ENCODE results near the gene GRK1. TPM values are rescaled to one million over a fixed set of nuclear protein-coding genes. Genes with fewer than 3 reads are reported as not detected.

Gene GRK1
- total RNA-seq, 1 donor from 2014 or later, result not detected

DNA sequence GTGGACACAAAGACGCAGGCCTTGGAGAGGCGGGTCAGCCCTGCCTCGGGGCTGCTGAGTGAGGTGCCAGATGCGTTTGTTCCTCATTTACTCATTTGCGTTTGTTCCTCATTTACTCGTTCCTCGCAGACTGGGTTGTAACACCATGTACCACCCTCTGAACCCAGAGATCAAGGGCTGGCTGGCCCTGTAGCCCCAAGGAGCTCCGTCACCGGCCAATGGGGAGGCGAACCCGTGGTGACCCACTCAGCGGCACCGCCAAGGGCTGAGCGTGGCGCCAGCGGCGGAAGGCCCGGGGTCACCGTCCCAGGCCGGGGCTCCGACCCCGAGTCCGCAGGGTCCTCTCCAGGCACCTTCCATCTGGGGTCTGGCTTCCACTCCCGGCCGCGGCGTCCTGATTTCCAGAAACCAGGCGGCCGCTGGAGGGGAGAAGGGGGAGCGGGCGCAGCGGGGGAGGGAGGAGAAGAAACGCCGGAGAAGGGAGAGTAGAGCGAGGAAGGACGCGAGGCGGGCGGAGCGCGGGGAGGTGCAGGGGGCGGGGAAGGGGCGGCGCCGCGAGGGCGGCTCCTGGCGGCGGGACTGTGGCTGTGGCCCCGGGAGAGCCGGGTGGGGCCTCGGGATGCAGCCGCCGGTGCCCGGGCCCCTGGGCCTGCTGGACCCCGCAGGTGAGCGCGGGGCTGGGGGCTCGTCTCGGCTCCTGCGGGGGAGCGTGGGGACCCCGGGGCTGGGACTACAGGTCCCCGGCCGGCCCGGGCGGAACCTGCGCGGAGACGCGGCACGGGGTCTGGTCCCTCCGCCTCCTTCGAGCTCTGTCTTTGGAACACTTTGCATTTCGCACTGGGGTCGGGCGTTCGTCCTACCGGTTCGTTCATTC, 91.9 kb downstream of the GRK1 start, which contains the start of gene TMEM255B:
Gene TMEM255B (plus strand): TSS at position 576 of the 874 bp plus-strand sequence. CDS start 44 bp downstream, at position 620.
- peak; percentile 90 for DNase-seq (ENCODE audit: low spot score)

DNA sequence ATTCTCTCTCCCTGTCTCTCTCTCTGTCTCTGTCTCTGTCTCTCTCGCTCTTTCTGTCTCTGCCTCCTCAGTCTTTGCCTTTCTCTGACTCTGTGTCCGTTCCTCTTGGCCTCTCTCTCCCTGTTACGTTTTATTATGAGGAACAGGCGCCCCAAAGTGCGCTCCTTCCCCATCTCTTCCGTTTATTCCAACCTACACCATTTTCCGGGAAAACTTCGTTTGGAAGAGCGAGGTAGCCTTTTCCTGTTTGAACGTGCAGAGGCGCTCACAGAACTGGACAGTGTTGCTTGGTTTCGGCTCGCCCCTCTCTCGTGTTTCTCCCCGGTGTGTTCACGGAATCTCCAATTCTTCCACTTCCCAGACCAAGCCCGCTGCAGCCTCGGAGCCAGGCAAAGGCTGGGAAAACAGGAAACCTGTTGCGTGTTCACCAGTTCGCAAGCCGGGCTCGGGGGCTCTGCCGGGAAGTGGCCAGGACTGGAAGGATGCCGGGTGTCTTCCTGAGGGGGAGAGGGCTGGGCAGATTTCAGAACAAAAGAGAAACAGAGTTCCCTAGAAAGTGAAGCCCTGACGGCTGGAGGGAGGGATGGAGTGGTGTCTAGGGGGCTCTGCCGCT, 92.6 kb downstream of the GRK1 start:
- no peak for DNase-seq (ENCODE audit: low spot score)

GRCh38 chr13:113761136-113761535, 94.1 kb downstream of the GRK1 start:
- no peak for DNase-seq (ENCODE audit: low spot score)

GRCh38 chr13:113762075-113762474, 95.1 kb downstream of the GRK1 start:
- no peak for DNase-seq (ENCODE audit: low spot score)

DNA sequence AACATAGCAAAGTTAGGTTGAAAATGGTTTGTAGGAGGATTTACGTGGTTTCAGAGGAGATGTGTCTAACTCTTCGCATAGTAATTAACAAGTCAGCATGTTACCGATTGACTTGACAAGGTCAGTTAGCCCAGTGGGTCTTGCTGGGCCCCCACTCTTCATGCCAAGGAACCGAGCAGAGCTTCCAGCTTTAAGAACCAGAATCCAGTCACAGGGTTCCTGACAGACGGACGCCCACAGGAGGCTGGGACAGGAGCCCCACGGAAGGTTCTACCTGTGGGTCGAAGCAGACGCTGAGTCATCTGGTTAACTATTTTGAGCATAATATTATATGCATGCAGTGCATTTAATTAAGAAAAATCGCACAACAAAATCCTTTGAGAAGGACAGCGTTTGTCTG, 95.5 kb downstream of the GRK1 start:
- no peak for DNase-seq (ENCODE audit: low spot score)

DNA sequence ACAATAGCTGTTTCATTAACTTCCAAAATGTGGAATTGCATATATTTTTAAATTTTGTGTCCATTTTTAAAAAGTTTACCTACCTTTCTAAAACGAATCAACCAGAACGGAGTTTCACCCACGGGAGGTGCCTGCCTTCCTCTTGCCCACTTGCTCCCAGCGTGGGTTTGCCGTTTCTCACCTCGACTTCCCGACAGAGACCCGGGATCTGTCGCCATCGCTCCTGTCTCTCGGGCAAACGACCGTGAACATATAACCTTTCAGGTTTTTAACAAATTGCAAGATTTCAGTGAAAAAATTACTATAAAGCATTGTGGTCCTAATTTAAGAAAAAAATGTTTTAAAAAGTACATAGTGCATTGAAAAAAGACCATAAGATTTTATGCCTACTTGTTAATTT, 96.2 kb downstream of the GRK1 start:
- DNase-seq (ENCODE audit: low spot score), result no peak

- DNase-seq (ENCODE audit: low spot score), result no peak
Measured at GRCh38 chr13:113763961-113764792, 97.2 kb downstream of the GRK1 start.

DNA sequence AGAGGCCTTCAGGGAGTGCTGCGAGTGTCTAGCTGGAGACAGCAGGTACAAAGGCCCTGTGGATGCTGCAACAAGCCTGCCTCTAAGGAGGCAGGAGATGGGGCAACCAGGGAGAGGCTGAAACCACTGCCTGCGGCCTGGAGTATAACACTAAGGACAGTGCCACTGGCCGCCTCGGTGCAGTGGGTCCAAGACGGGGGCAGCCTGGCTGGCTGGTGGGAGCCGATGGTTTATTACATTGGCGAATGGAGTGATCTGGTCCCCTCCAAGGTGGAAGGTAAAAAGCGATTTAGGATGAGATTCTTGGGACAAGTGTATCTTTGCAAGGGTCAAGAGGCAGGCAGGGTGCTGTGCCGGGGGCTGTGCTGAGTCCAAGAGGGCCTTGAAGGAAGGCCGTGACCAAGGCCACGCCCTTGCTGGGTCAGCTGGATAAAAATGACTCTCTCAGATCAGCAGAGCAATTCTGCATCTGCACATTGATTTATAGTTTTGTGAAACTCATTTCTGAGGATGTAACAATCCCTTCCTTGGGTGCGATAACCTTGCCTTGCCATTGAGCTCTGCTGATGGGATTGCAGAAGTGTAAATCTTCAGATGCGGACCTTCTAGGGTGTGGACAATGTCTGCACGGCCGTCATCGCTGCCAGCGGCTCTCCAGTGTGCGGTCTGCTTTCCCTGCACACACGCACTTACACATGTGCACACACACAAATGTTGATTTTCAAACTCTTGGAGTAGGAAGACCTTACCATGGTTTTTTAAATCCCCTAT, 98.0 kb downstream of the GRK1 start:
- DNase-seq (ENCODE audit: low spot score), result no peak

GRCh38 chr13:113765564-113765910, 98.5 kb downstream of the GRK1 start:
- DNase-seq (ENCODE audit: low spot score), result no peak

- no peak for DNase-seq (ENCODE audit: low spot score)
Measured at GRCh38 chr13:113766035-113766800, 99.2 kb downstream of the GRK1 start.

GRCh38 chr13:113767366-113767765, 100.3 kb downstream of the GRK1 start:
- DNase-seq (ENCODE audit: low spot score), result no peak

DNA sequence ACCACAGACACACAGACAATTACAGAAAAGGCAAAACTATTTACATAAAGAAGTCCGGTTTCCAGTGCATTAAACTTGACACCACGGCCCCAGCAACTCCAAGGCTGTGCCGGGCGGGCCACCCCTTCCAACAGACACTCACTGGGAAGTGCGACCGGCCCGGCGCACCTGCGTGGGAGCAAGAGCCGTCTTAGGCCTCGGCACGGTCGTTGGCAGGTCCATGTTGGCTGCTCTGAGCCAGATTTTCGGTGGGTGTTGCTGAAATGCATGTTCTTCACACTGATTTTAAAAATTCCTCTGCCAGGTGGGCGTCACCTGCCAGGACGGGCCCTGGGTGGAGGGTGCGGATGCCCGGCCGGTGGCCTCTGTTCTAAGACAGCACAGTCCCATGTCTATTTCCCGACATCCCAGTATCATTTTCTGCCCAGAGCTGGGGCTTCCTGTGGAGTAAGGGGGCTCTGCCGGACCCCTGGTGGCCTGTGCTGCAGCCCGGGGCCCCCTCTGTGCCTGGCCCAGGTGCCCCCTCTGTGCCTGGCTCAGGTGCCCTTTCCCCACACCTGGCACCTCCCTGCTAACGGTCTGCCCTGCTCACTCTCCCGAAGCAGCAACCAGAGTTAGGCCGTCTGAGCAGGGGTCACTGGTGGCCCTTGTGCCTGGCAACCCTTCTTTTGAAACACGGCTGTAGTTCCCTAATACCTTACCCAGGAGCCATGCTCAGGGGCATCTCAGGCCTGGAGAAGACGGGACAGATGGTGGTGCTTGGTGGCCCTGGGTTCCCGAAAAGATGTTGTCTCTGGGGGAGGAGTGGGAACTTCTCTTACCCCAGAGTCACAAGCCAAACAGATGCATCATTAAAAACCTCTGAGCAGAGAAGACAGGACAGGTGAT, 101.2 kb downstream of the GRK1 start:
- no peak for DNase-seq (ENCODE audit: low spot score)

GRCh38 chr13:113769106-113769505, 102.1 kb downstream of the GRK1 start:
- DNase-seq (ENCODE audit: low spot score), result no peak

DNA sequence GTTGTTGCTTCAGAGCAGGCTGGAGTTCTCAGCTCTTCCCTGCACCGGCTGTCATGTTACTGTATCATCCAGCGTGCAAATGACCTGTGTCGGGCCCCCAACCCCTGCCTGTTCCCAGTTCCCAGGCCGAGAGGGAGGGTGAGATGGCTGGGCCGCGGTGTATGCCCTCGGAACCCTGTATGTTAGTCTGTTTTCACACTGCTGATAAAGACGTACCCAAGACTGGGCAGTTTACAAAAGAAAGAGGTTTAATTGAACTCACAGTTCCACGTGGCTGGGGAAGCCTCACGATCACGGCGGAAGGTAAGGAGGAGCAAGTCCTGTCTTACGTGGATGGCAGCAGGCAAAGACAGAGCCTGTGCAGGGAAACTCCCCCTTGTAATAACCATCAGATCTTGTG, 102.9 kb downstream of the GRK1 start:
- no peak for DNase-seq (ENCODE audit: low spot score)

DNA sequence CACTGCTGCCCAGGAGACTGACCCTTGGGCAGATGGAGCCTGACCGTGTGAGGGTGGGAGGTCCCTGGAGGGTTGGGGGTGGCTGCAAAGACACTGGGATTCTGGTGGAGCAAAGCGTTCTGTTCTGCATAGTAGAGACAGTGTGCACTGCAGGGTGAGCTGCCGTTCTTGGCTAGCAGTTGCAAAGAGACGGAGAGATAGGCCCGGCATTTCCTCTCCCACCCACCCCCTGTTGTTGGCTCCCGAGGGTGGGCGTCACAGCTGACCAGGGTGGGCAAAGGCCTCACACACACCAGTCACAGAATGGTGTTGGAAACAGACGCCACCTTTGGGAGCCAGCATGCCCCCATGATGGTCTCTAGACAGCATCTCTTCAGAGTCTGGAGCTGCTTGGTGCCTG, 103.4 kb downstream of the GRK1 start:
- DNase-seq (ENCODE audit: low spot score), result no peak

GRCh38 chr13:113770937-113771336, 103.9 kb downstream of the GRK1 start:
- no peak for DNase-seq (ENCODE audit: low spot score)

DNA sequence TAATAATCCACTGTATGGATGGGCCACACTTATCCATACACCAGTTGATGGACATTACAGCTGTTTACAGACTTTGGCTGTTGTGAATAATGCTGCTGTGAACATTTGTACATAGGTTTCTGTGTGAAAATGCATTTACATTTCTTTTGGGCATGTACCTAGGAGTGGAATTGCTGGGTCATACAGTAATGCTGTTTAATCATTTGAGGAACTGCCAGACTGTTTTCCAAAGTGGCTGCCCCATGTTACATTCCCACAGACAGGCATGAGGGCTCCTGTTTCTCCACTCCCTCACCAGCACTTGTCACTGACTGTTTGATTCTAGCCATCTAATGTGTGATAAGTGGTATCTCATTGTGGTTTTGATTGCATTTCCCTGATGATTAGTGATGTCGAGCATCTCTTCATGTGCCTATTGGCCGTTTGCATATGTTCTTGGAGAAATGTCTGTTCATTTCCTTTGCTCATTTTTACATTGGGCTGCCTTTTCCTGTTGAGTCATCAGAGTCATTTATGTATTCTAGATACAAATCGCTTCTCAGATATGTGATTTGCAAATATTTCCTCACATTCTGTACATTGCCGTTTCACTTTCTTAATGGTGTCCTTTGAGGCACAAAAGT, 104.8 kb downstream of the GRK1 start:
- no peak for DNase-seq (ENCODE audit: low spot score)

DNA sequence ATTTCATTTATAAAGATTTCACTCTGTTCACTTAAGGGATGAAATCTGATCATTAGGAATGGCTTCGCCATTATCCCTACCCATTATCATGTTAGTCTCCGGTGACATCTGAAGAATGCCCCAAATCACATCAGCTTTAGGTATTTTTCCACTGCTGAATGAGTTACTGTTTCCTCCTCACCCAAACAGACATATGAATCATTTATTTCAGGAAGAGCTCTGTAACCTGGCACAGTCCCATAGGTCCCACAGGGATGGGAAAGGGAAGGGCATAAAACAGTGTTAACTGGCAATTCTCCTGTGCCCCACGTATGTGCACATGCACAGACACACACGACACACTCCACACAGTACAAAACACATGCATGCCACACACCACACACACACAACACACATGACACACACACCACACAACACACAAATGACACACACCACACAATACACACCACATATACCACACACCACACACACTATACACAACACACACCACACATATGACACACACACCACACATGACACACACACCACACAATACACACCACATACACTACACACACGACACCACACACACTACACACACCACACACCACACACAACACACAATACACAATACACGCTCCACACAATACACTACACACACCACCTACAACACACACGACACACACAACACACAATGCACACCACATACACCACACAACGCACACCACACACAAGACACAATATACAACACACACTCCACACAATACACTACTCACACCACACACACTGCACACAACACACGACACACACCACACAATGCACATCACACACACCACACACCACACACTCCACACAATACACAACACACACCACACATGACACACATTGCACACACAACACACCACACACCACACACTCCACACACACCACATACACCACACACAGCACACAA, 107.4 kb downstream of the GRK1 start:
- no peak for DNase-seq (ENCODE audit: low spot score)
